Activated gamma-delta T cell treated with Interleukin-2 at 50 U/mL for 16 hours (primary cell): Measurements from ENCODE around the gene PDZK1IP1.
"Not testable (repeated sequence)": the region's sequence is repeated elsewhere in the genome, so short reads cannot be mapped to it uniquely, and the experiment has no call there.

ENCODE experiments used
- DNase-seq: peaks from one replicate; pipeline ENCODE4 v3.0.0-alpha.2; 2020

Gene PDZK1IP1

DNA sequence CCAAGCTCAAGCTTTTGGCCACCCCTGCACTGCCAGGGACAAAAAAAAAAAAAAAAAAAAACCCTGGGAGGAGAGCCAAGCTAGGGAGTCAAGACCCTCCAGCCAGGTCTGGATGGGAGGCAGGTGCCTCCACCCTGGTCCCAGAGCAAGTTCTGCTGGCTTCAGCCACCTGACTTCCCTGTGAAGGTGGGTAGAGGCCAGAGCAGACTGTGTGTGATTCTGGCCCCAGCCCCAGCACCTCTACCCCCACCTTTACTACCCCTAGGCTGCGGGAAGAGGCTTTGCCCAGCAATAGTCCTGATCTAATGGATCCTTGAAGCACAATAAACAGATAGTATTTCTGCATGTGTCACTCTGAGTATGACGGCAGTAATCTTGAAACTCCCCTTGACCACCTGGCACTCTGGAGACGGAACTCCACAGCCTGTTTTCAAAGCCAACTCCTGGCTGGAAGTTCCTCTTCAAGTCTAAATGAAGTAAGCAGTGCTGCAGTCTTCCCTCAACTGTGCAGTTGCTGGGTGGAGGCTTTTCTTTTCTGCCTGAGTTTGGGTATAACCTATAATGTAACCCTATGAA is 9.8 kb downstream of the PDZK1IP1 start:
- no peak for DNase-seq

GRCh38 chr1:47179017-47179987 is 10.5 kb downstream of the PDZK1IP1 start:
- peak; percentile 57 for DNase-seq

GRCh38 chr1:47178654-47179016 is 11.2 kb downstream of the PDZK1IP1 start:
- no peak for DNase-seq

GRCh38 chr1:47178020-47178419 is 11.8 kb downstream of the PDZK1IP1 start:
- DNase-seq = no peak

DNA sequence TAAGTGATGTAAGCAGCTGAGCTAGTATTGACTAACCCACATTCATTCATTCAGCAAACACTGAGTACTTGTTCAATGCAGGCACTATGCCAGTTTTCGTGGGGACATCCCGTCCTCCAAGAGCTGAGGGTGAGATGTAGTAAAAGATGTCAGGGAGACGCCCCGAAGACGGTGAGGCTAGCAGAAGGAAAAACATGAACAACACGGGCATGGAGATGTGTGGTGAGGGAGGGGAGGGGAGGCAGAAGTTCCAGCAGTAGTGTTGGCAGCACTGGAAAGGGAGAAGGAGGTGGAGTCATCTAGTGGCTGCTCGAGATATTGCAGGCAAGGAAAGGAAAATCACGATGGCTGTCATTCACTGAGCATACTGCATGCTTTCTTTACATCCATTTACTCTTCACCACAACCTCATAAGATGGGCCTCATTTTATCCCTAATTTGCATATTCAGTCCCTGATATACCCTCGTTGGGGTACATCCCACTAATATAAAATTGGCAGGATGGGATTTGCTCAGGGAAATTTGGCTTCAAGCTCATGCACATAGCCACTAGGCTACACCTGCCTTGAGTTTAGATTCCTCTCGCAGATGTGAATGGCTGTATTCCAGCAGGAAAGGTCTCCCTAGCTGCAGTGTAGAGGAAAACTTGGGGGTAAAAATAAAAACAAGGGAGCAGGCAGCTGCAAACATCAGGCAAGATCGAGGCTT is 14.5 kb downstream of the PDZK1IP1 start:
- peak; percentile 21 for DNase-seq

DNA sequence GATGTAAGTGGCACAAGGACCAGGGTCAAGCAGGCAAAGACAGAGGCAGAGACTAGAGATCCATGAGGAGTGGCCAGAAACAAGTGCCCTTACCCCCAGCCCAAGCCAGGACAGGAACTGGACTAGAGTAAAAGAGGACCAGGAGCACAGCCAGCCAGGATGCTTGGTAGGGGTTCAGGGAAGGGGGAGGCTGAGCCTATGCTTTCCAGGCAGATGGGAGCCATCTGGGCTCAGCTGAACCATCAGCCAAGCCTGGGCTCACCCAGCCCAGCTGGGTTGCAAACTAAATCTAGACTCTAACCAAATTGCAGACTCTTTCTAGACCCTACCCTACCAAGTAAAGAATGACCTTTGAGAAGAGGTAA is 15.2 kb downstream of the PDZK1IP1 start:
- DNase-seq = no peak

DNA sequence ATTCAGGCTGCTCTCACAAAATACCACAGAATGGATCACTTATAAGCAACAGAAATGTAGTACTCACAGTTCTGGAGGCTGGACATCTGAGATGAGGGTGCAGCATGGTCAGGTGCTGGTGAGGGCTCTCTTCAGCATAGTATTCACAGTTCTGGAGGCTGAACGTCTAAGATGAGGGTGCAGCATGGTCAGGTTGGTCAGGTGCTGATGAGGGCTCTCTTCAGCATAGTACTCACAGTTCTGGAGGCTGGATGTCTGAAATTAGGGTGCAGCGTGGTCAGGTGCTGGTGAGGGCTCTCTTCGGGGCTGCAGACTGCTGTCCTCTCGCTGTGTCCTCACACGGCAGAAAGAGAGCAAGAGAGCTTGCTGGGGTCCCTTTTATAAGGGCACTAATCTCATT is 17.1 kb downstream of the PDZK1IP1 start:
- no peak for DNase-seq

GRCh38 chr1:47164552-47164951 is 25.3 kb downstream of the PDZK1IP1 start:
- no peak for DNase-seq

- DNase-seq = no peak
Measured at GRCh38 chr1:47161298-47162040, 28.4 kb downstream of the PDZK1IP1 start.

DNA sequence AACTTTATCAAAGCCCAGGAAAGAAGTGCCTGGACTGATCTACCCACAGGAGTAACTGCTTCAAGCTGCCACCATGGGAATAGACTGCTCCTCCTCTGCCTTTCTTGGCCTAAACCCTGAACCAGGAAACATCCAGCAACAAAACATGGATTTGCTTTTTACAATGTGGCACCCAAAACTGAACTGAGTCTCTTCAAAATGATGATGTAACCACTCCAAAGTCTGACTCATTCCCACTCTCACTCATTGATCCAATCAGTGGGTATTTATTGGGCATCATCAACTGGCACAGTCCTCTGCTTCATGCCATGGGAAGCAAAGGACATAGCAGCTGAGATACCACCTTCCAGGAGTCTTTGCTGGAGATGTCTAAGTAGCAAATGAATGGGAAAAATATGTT is 29.1 kb downstream of the PDZK1IP1 start:
- DNase-seq = no peak

- DNase-seq = not testable (repeated sequence)
Measured at GRCh38 chr1:47157957-47158356, 31.9 kb downstream of the PDZK1IP1 start.

DNA sequence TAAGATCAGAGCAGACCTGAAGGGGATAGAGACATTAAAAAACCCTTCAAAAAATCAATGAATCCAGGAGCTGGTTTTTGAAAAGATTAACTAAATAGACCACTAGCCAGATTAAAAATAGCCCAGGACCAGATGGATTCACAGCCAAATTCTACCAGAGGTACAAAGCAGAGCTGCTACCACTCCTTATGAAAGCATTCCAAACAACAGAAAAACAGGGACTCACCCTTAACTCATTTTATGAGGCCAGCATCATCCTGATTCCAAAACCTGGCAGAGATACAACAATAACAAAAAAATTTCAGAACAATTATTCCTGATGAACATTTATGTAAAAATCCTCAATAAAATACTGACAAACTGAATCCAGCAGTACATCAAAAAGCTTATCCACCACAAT is 33.4 kb downstream of the PDZK1IP1 start:
- not testable (repeated sequence) for DNase-seq

- DNase-seq = not testable (repeated sequence)
Measured at GRCh38 chr1:47149162-47149561, 40.7 kb downstream of the PDZK1IP1 start.

DNA sequence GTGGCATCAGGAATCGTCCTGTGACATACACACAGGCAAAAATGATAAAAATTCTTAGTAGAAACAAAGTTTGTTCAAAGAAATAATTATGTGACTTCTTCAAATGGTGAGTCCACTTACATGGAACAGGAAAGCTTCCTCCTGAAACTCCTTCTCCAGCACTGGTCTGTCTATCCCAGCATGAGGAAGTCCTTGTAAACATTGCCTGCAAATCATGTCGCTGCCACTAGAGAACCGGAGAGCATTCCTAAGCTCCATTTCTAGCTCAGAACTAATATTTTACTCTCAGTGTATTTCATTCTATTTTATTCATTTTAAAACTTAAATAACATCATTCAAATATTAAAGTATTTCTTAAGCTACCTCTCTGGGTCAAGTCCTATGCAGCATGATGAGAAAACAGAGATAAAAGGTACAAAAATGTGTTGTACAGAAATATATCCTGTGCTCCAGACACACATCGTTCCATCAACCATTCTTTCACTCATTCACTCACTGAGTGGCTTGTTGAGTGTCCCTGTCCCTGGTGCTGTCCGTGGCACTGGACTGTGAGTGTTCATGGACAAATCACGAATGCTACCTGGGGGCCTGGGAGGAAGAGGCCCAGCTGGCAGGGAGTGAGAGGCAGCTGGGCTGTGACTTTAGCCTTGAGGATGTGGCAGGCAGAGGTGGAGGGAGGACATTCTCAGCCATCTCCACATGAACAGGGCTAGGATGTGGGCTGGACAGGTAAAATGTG is 42.6 kb downstream of the PDZK1IP1 start:
- no peak for DNase-seq

GRCh38 chr1:47146495-47146894 is 43.3 kb downstream of the PDZK1IP1 start:
- DNase-seq = not testable (repeated sequence)

GRCh38 chr1:47143654-47144053 is 46.2 kb downstream of the PDZK1IP1 start:
- not testable (repeated sequence) for DNase-seq

DNA sequence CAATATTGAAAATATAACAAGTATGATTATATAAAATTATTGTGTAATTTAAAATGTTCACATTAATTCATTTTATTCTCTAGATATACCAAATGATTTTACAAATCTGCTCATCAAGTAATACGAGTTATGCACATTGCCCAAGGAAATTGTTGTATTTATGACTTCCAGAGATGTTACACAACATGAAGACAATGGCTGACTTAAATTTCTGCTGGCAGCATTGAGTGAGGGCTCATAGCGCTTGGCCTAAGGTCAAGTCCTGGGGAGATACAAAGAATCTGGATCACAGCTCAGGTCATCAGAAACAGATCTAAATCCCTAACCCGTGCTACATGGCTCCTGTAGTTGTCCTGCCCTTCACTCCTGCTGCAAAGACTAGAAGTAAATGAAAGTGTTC is 49.5 kb downstream of the PDZK1IP1 start:
- not testable (repeated sequence) for DNase-seq

DNA sequence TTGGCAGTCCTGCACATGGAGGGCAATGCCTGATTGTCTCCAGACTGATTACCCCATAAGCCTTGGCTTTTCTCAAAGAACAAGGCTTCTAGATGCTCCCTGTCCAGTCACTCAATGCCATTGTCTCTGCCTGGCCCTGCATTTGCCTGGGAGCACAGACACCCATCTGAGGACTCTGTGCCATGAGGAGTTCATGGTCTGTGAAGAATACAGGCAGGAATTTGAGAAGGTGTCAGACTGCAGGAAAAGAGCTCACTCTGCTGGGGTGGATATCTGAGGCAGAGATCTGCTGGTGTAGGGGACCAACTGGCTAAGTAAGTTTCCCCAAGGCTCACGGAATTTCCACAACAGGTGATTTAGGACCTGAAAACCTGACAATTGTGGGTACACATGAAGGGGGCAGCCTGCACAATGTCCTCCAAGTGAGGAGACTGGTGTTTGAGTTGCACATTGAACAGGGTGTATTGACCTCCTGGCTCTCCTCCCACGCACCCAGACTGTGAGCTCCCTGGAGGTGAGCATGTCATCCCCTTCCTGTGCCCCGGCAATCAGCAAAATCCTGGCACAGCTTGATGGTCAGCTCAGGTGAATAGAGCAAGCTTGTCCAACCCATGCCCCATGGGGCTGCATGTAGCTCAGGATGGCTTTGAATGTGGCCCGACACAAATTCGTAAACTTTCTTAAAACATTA is 51.8 kb downstream of the PDZK1IP1 start:
- DNase-seq = no peak

DNA sequence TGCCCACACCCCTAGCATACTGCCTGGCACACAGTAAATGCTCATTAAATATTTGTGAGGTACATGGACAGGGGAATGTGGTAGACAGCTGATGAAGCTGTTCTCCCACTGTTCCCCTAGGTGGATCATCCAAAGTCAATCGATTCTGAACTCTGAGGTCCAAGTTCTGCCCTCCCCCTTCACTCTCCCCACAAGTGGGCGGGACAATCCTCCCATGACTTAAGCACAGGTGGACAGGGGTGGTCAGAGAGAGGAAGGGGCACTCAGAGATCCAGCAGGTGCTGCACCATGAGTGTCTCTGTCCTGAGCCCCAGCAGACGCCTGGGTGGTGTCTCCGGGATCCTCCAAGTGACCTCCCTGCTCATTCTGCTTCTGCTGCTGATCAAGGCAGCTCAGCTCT is 52.6 kb downstream of the PDZK1IP1 start, which contains the start of gene CYP4A22:
Gene CYP4A22, plus strand, starts transcription at position 244 of the 400 bp plus-strand sequence. Its CDS starts 45 bp downstream, at position 289.
- DNase-seq = no peak
